Endothelial cell of umbilical vein (primary cell): Measurements from ENCODE around the gene FNDC1. TPM values are rescaled to one million over a fixed set of nuclear protein-coding genes. Genes with fewer than 3 reads are reported as not detected.

ENCODE experiments used
- BruUV-seq: library from RNA; stranded (reverse); fragments of 400-500 nt; replicated peaks from 2 replicates; lab custom pipeline; 2021; lab: Mats Ljungman, UMichigan
- CTCF ChIA-PET: fragments of 300-600, 350-600 bp; sonication (Branson Sonifier 250); formaldehyde crosslinking; loops from one replicate; lab custom pipeline; 2021; ENCODE audit warnings: antibody characterized with exemption, inconsistent platforms; lab: Charles Lee
- POLR2A ChIA-PET: fragments of 300-600, 350-600 bp; sonication (Branson Sonifier 250); formaldehyde crosslinking; loops from one replicate; lab custom pipeline; 2021; ENCODE audit warnings: antibody characterized with exemption, inconsistent platforms; lab: Charles Lee
- DNase-seq: peaks from one replicate; pipeline ENCODE4 v3.0.0-alpha.2; 2011; ENCODE audit warnings: low read depth, low spot score
- FAIRE-seq: peaks from 2 replicates; lab custom pipeline; 2011; peaks lifted over from hg19 to GRCh38; lab: Jason Lieb, UNC
- H2AFZ ChIP-seq: 2 replicates; pipeline ENCODE4 v1.6.0; 2012; ENCODE audit warnings: low read depth, low read length, control low read depth, inconsistent platforms
- H3K27ac ChIP-seq: 2 replicates; pipeline ENCODE4 v1.5.1; 2011; ENCODE audit warnings: low read depth, mild to moderate bottlenecking, control low read depth, low read length, moderate library complexity; ENCODE audit not compliant: insufficient read depth
- H3K27me3 ChIP-seq, 2 experiments: 2 replicates each; pipeline versions ENCODE4 v1.6.0 to v1.6.1; 2011; ENCODE audit warnings: low read length in 2 of 2, mixed read lengths in 1 of 2; ENCODE audit not compliant: control insufficient read depth in 2 of 2, insufficient read depth in 2 of 2
- H3K36me3 ChIP-seq, 2 experiments: 2 replicates in 1 of 2; 3 replicates in 1 of 2; pipeline ENCODE4 v1.5.1; 2011; ENCODE audit warnings: low read length in 2 of 2, mild to moderate bottlenecking in 1 of 2, moderate library complexity in 1 of 2; ENCODE audit not compliant: control insufficient read depth in 2 of 2, insufficient read depth in 2 of 2; ENCODE audit errors: extremely low read depth in 1 of 2
- H3K4me1 ChIP-seq: 3 replicates; pipeline ENCODE4 v1.5.1; 2011; ENCODE audit warnings: mild to moderate bottlenecking, low read length; ENCODE audit not compliant: control insufficient read depth, insufficient read depth; ENCODE audit errors: extremely low read depth
- H3K4me2 ChIP-seq: 2 replicates; pipeline ENCODE4 v1.6.1; 2011; ENCODE audit warnings: low read length, control low read depth, mixed read lengths; ENCODE audit not compliant: insufficient read depth
- H3K4me3 ChIP-seq, 3 experiments: fragments of 200-600 bp in 1 of 3; sonication (generic), shearing (Covaris generic) in 1 of 3; replicated peaks in 1 of 3; 2 replicates each; pipeline ENCODE4 v1.5.1; 2011 to 2016; ENCODE audit warnings: control low read depth in 3 of 3, low read length in 3 of 3, mild to moderate bottlenecking in 2 of 3, inconsistent platforms in 1 of 3, low read depth in 1 of 3, moderate library complexity in 1 of 3; ENCODE audit not compliant: insufficient read depth in 1 of 3
- H3K79me2 ChIP-seq: 2 replicates; pipeline ENCODE4 v1.6.0; 2012; ENCODE audit warnings: low read length, inconsistent platforms; ENCODE audit not compliant: control insufficient read depth, insufficient read depth
- H3K9ac ChIP-seq: replicated peaks from 2 replicates; pipeline ENCODE3; 2011; ENCODE audit warnings: low read length, control low read depth; ENCODE audit not compliant: insufficient read depth; ENCODE audit errors: extremely low read depth
- H3K9me1 ChIP-seq: replicated peaks from 3 replicates; pipeline ENCODE4 v1.6.0; 2011; ENCODE audit warnings: mild to moderate bottlenecking, low read length; ENCODE audit not compliant: control insufficient read depth, insufficient read depth; ENCODE audit errors: extremely low read depth
- H3K9me3 ChIP-seq: replicated peaks from 2 replicates; pipeline ENCODE4 v1.5.1; 2012; ENCODE audit warnings: low read length, inconsistent platforms; ENCODE audit not compliant: control insufficient read depth, insufficient read depth
- H4K20me1 ChIP-seq: replicated peaks from 2 replicates; pipeline ENCODE3; 2011; ENCODE audit warnings: mild to moderate bottlenecking, low read length; ENCODE audit not compliant: control insufficient read depth, insufficient read depth; ENCODE audit errors: extremely low read depth
- EZH2 ChIP-seq: IDR thresholded peaks from 2 replicates; pipeline ENCODE4 v1.6.1; 2012; ENCODE audit warnings: borderline replicate concordance, low read depth, mild to moderate bottlenecking, moderate library complexity, low read length, inconsistent platforms; ENCODE audit not compliant: severe bottlenecking
- GATA2 ChIP-seq: IDR thresholded peaks from 2 replicates; pipeline ENCODE4 v1.7.0; 2011; ENCODE audit warnings: low read depth, mild to moderate bottlenecking, moderate library complexity, mixed read lengths, low read length; ENCODE audit not compliant: insufficient read length, insufficient read depth
- JUN ChIP-seq: IDR thresholded peaks from 2 replicates; pipeline ENCODE4 v1.6.1; 2011; ENCODE audit warnings: borderline replicate concordance, low read depth; ENCODE audit not compliant: insufficient read length, insufficient read depth
- MYC ChIP-seq: IDR thresholded peaks from one replicate; pipeline ENCODE4 v1.6.1; 2011; ENCODE audit warnings: mild to moderate bottlenecking, low read depth, low read length
- POLR2A ChIP-seq: IDR thresholded peaks from 2 replicates; pipeline ENCODE4 v1.6.1; 2012; ENCODE audit warnings: low read depth, mild to moderate bottlenecking, control low read depth, low read length
- POLR2AphosphoS5 ChIP-seq: IDR thresholded peaks from 2 replicates; pipeline ENCODE4 v1.6.1; 2012; ENCODE audit warnings: low read depth, mild to moderate bottlenecking, control low read depth, low read length, moderate library complexity; ENCODE audit not compliant: insufficient read depth
- dilution Hi-C: fragments of 300-500 bp; cut with MboI; formaldehyde crosslinking; loops from one replicate; pipeline ENCODE4 v1.15.0; 2019; ENCODE audit warnings: low sequenced_read_pairs; ENCODE audit not compliant: extremely low pct_ligation_motif_present
- intact Hi-C: fragments of 100-400 bp; cut with micrococcal nuclease; formaldehyde crosslinking; loops from one replicate; pipeline ENCODE4 v1.10.0; 2022
- polyA plus RNA-seq, 4 experiments: library from polyadenylated mRNA; depleted of rRNA in 3 of 4; stranded (reverse) in 3 of 4; unstranded in 1 of 4; fragments of >200 nt; gene quantifications; 2 replicates each; pipeline versions ENCODE4 v1.2.1 to v1.2.3, GENCODE V29; 2011 to 2012; ENCODE audit warnings: missing spikeins in 1 of 4
- total RNA-seq: library from RNA; stranded (reverse); gene quantifications from 2 replicates; pipeline ENCODE4 v1.2.3, GENCODE V29; 2021
- TF ChIP-seq, protein P1 (sequence below), 2 donors: IDR thresholded peaks; 1 replicate in 1 of 2; 2 replicates in 1 of 2; pipeline ENCODE4 v1.5.1; 2011; ENCODE audit warnings: low read length in 2 of 2, mild to moderate bottlenecking in 2 of 2, moderate library complexity in 2 of 2, control low read depth in 1 of 2, inconsistent platforms in 1 of 2, low read depth in 1 of 2; ENCODE audit not compliant: insufficient read depth in 1 of 2; ENCODE audit errors: extremely low read depth in 1 of 2
- TF ChIP-seq, protein P2 (sequence below): IDR thresholded peaks from 2 replicates; pipeline ENCODE4 v1.6.1; 2011; ENCODE audit not compliant: insufficient read depth, insufficient read length

The FNDC1 gene
- total and polyA plus RNA-seq, 2 donors (not counting 3 experiments of a cell fraction or from before 2014, with no cell fraction given): 0.04 TPM; not detected in 1

DNA sequence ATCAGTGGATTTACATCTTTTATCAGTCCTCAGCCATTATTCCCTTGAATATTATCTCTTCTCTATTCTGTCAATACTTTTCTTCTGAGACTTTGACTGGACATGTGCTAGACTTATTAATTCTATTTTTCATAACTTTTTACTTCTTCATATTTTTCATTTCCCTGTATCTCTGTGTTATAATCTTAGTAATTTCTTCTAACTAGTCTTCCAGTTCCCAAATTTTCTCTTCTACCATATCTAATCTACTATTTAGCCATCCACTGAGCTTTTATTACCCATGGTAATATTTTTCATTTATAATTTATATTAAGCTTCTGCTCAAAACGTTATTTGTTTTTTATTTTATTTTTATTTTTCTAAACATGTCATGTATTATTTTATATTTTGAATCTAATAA lies 13.1 kb upstream of the FNDC1 start:
- Histone ChIP-seq H3K9me1 (no peaks in the 10 kb centered on the region), H3K9ac (no peak overlapping the region), H3K79me2 (no peaks in the 10 kb centered on the region), H4K20me1 (no peaks in the 10 kb centered on the region), H3K4me3 (no peak overlapping the region), H3K36me3 (no peaks in the 10 kb centered on the region), H3K4me1 (no peaks in the 10 kb centered on the region), H3K27me3 (no peaks in the 10 kb centered on the region), H3K4me2 (no peak overlapping the region), H3K27ac (no peak overlapping the region), H3K9me3 (no peaks in the 10 kb centered on the region), H2AFZ (no peak overlapping the region)
- no peak for FAIRE-seq
- ChIA-PET POLR2A (no interaction called here), CTCF (interaction anchor here (1.5 kb wide), 1 partner anchor 499 kb away, joined by 5 read pairs; no protein-coding TSS in a partner anchor)
- intact Hi-C loops (no loop called here), dilution Hi-C loops (no loop called here)
- no TSS peak for BruUV-seq
- TF ChIP-seq, protein P1, sequence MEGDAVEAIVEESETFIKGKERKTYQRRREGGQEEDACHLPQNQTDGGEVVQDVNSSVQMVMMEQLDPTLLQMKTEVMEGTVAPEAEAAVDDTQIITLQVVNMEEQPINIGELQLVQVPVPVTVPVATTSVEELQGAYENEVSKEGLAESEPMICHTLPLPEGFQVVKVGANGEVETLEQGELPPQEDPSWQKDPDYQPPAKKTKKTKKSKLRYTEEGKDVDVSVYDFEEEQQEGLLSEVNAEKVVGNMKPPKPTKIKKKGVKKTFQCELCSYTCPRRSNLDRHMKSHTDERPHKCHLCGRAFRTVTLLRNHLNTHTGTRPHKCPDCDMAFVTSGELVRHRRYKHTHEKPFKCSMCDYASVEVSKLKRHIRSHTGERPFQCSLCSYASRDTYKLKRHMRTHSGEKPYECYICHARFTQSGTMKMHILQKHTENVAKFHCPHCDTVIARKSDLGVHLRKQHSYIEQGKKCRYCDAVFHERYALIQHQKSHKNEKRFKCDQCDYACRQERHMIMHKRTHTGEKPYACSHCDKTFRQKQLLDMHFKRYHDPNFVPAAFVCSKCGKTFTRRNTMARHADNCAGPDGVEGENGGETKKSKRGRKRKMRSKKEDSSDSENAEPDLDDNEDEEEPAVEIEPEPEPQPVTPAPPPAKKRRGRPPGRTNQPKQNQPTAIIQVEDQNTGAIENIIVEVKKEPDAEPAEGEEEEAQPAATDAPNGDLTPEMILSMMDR (IDR thresholded peaks at IDR 0.05; ENCODE audit: extremely low read depth in 1 of 2, insufficient read depth in 1 of 2, low read depth in 1 of 2, low read length in 2 of 2): no peak
- TF ChIP-seq, protein P2, sequence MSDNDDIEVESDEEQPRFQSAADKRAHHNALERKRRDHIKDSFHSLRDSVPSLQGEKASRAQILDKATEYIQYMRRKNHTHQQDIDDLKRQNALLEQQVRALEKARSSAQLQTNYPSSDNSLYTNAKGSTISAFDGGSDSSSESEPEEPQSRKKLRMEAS: no peak
- TF ChIP-seq POLR2A: no peak
- no peak for TF ChIP-seq JUN
- no peak for TF ChIP-seq POLR2AphosphoS5
- no peak for DNase-seq

DNA sequence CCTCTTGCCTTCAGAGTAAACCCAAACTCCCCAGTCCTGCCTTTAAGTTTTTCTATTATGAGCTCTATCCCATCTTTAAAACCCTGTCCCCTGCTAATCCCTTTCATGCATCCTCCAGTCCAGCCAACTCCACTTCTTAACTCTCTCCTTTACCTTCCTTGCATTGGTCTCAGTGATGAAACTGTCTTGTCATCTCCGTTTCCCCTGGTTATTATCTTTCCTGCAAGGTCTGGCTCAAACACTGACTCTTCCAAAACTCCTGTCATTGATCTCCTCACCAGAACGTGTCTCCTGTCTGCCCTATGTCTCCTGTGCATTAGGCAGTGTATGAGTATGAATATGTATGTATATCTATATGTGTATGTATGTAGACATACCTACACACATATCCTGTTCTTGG lies 11.8 kb upstream of the FNDC1 start:
- ChIA-PET CTCF (no interaction called here), POLR2A (no interaction called here)
- FAIRE-seq: no peak
- H3K9ac ChIP-seq: no peak overlapping the region
- intact Hi-C loops (no loop called here), dilution Hi-C loops (no loop called here)
- H3K9me1 ChIP-seq: no peaks in the 10 kb centered on the region
- no TSS peak for BruUV-seq
- no peaks in the 10 kb centered on the region for H4K20me1 ChIP-seq
- H3K36me3 ChIP-seq: no peaks in the 10 kb centered on the region
- H3K27ac ChIP-seq: no peak overlapping the region
- no peaks in the 10 kb centered on the region for H3K27me3 ChIP-seq
- no peaks in the 10 kb centered on the region for H3K9me3 ChIP-seq
- H3K79me2 ChIP-seq: no peaks in the 10 kb centered on the region
- TF ChIP-seq MYC (no peak), EZH2 (no peak), JUN (no peak), POLR2AphosphoS5 (no peak), GATA2 (no peak), POLR2A (no peak)
- TF ChIP-seq, protein P2: no peak
- TF ChIP-seq, protein P1 (IDR thresholded peaks at IDR 0.05; ENCODE audit: extremely low read depth in 1 of 2, insufficient read depth in 1 of 2, low read depth in 1 of 2, low read length in 2 of 2): no peak
- H3K4me3 ChIP-seq: no peak overlapping the region
- no peak overlapping the region for H3K4me2 ChIP-seq
- no peak for DNase-seq
- H3K4me1 ChIP-seq: no peaks in the 10 kb centered on the region
- no peak overlapping the region for H2AFZ ChIP-seq
